Type B pancreatic cell (in vitro differentiated cells): ENCODE data around the gene RFXANK. TPM values are rescaled to one million over a fixed set of nuclear protein-coding genes. Genes with fewer than 3 reads are reported as not detected.

Experiments
- DNase-seq: peaks from one replicate; pipeline ENCODE4 v3.0.0; 2021; ENCODE audit warnings: mixed read lengths; ENCODE audit not compliant: unreplicated experiment; ENCODE audit errors: extremely low spot score
- H3K27ac Mint-ChIP-seq: 2 replicates; pipeline ENCODE4 v1.8.0; 2021; ENCODE audit warnings: mild to moderate bottlenecking, mixed read lengths
- H3K27me3 Mint-ChIP-seq: 2 replicates; pipeline ENCODE4 v1.8.0; 2021; ENCODE audit warnings: mixed read lengths
- H3K36me3 Mint-ChIP-seq: 2 replicates; pipeline ENCODE4 v1.8.0; 2021; ENCODE audit warnings: mixed read lengths
- H3K4me1 Mint-ChIP-seq: one replicate; pipeline ENCODE4 v1.8.0; 2021; ENCODE audit warnings: mixed read lengths; ENCODE audit not compliant: unreplicated experiment
- H3K4me3 Mint-ChIP-seq: 2 replicates; pipeline ENCODE4 v1.8.0; 2021; ENCODE audit warnings: mild to moderate bottlenecking, mixed read lengths
- H3K9me3 Mint-ChIP-seq: 2 replicates; pipeline ENCODE4 v1.8.0; 2021; ENCODE audit warnings: mixed read lengths
- CTCF ChIP-seq: fragments of 200-600 bp; sonication (generic); conservative IDR thresholded peaks from 2 replicates; pipeline ENCODE4 v1.5.0; 2021; ENCODE audit warnings: antibody characterized with exemption, mild to moderate bottlenecking
- long read RNA-seq: library from polyadenylated mRNA; unstranded; transcript quantifications from one replicate; pipeline ENCODE4 v2.0.0, GENCODE V29; 2020
- total RNA-seq: library from RNA; stranded (reverse); gene quantifications from 2 replicates; pipeline ENCODE4 v1.2.1, GENCODE V29; 2021; ENCODE audit warnings: low replicate concordance

Gene RFXANK
- total RNA-seq = 79.7 and 103 TPM in 2 replicates
- long read RNA-seq, transcript RFXANK-203 (9 exons, 1,212 nt) = major isoform, 9 of 32 reads
- long read RNA-seq, partial matches to known transcripts = 15 of 32 reads
- long read RNA-seq, other reads (novel, unspliced or antisense) = 5 of 32 reads

GRCh38 chr19:19192078-19192882 lies at the start of gene RFXANK, which contains the start of gene BORCS8:
Gene RFXANK, plus strand, starts transcription at chr19:19192258. Its CDS starts 1,689 bp downstream, at chr19:19193947.
Gene BORCS8, minus strand, starts transcription at chr19:19192152. Its CDS starts 35 bp downstream, at chr19:19192117.
- Mint-ChIP-seq H3K4me1 (peaks cover 10% of the 10 kb centered on the region), H3K9me3 (no peaks in the 10 kb centered on the region), H3K27ac (peak within 1 kb of the TSS; percentile 99), H3K36me3 (peaks cover 4% of the 10 kb centered on the region), H3K4me3 (peak within 1 kb of the TSS; percentile 98), H3K27me3 (no peaks in the 10 kb centered on the region)
- TF ChIP-seq CTCF = no peak
- peak; percentile 98 for DNase-seq

GRCh38 chr19:19142347-19142746 lies 49.7 kb upstream of the RFXANK start:
- Mint-ChIP-seq H3K27me3 (peaks cover 11% of the 10 kb centered on the region), H3K27ac (no peak overlapping the region), H3K36me3 (no peaks in the 10 kb centered on the region), H3K4me3 (no peak overlapping the region), H3K9me3 (no peaks in the 10 kb centered on the region), H3K4me1 (peaks cover 11% of the 10 kb centered on the region)
- DNase-seq = no peak
- no peak for TF ChIP-seq CTCF

GRCh38 chr19:19145281-19145680 lies 46.8 kb upstream of the RFXANK start:
- H3K4me3 Mint-ChIP-seq = no peak overlapping the region
- no peak overlapping the region for H3K27ac Mint-ChIP-seq
- DNase-seq = no peak
- no peak for TF ChIP-seq CTCF
- peaks cover 6% of the 10 kb centered on the region for H3K27me3 Mint-ChIP-seq
- no peaks in the 10 kb centered on the region for H3K9me3 Mint-ChIP-seq
- no peaks in the 10 kb centered on the region for H3K4me1 Mint-ChIP-seq
- H3K36me3 Mint-ChIP-seq = no peaks in the 10 kb centered on the region

GRCh38 chr19:19145684-19146608 lies 46.1 kb upstream of the RFXANK start:
- H3K4me3 Mint-ChIP-seq = no peak overlapping the region
- no peaks in the 10 kb centered on the region for H3K4me1 Mint-ChIP-seq
- DNase-seq = peak; percentile 89
- no peaks in the 10 kb centered on the region for H3K36me3 Mint-ChIP-seq
- TF ChIP-seq CTCF = peak; percentile 93
- no peaks in the 10 kb centered on the region for H3K9me3 Mint-ChIP-seq
- peaks cover 6% of the 10 kb centered on the region for H3K27me3 Mint-ChIP-seq
- no peak overlapping the region for H3K27ac Mint-ChIP-seq

GRCh38 chr19:19146865-19147264 lies 45.2 kb upstream of the RFXANK start:
- Mint-ChIP-seq H3K4me1 (no peaks in the 10 kb centered on the region), H3K27me3 (peaks cover 6% of the 10 kb centered on the region), H3K27ac (no peak overlapping the region), H3K4me3 (no peak overlapping the region), H3K9me3 (no peaks in the 10 kb centered on the region), H3K36me3 (no peaks in the 10 kb centered on the region)
- DNase-seq = no peak
- no peak for TF ChIP-seq CTCF
